Ishikawa (cell line): ENCODE data around the gene NPTX1.

ENCODE experiments used
- CEBPB ChIP-seq: IDR thresholded peaks from 2 replicates; pipeline ENCODE4 v1.6.1; 2012
- EGR1 ChIP-seq: IDR thresholded peaks from 2 replicates; pipeline ENCODE4 v1.6.1; 2012
- EP300 ChIP-seq: IDR thresholded peaks from 2 replicates; pipeline ENCODE4 v1.6.1; 2012; ENCODE audit warnings: borderline replicate concordance
- NFIC ChIP-seq: IDR thresholded peaks from 2 replicates; pipeline ENCODE4 v1.6.1; 2012
- RAD21 ChIP-seq: IDR thresholded peaks from 2 replicates; pipeline ENCODE4 v1.6.1; 2012; ENCODE audit warnings: low read depth
- TAF1 ChIP-seq: IDR thresholded peaks from 2 replicates; pipeline ENCODE4 v1.6.1; 2012; ENCODE audit warnings: low read depth, mild to moderate bottlenecking
- TEAD4 ChIP-seq: IDR thresholded peaks from 2 replicates; pipeline ENCODE4 v1.6.1; 2012
- ZBTB7A ChIP-seq: IDR thresholded peaks from 2 replicates; pipeline ENCODE4 v1.6.1; 2012; ENCODE audit warnings: low read depth
- TF ChIP-seq, protein P1 (sequence below): IDR thresholded peaks from 2 replicates; pipeline ENCODE4 v1.6.1; 2012
- TF ChIP-seq, protein P2 (sequence below): IDR thresholded peaks from 2 replicates; pipeline ENCODE4 v1.6.1; 2012; ENCODE audit warnings: low read depth, mild to moderate bottlenecking
- TF ChIP-seq, protein P3 (sequence below): IDR thresholded peaks from 2 replicates; pipeline ENCODE4 v1.6.1; 2012

DNA sequence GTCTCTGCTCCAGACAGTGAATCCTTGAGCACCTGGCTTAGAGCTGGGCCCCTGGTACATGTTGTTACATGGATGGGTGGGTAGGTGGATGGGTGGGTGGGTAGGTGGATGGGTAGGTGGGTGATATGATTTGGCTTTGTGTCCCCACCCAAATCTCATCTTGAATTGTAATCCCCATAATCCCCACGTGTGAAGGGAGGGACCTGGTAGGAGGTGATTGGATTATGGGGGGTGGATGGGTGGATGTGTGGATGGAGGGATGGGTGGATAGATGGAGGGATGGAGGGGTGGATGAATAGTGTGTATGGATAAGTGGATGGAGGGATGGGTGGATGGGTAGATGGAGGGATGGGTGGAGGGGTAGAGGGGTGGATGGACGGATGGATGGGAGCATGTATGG, 26.6 kb upstream of the NPTX1 start:
- TF ChIP-seq, protein P1, sequence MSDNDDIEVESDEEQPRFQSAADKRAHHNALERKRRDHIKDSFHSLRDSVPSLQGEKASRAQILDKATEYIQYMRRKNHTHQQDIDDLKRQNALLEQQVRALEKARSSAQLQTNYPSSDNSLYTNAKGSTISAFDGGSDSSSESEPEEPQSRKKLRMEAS, result no peak
- TF ChIP-seq, protein P2, sequence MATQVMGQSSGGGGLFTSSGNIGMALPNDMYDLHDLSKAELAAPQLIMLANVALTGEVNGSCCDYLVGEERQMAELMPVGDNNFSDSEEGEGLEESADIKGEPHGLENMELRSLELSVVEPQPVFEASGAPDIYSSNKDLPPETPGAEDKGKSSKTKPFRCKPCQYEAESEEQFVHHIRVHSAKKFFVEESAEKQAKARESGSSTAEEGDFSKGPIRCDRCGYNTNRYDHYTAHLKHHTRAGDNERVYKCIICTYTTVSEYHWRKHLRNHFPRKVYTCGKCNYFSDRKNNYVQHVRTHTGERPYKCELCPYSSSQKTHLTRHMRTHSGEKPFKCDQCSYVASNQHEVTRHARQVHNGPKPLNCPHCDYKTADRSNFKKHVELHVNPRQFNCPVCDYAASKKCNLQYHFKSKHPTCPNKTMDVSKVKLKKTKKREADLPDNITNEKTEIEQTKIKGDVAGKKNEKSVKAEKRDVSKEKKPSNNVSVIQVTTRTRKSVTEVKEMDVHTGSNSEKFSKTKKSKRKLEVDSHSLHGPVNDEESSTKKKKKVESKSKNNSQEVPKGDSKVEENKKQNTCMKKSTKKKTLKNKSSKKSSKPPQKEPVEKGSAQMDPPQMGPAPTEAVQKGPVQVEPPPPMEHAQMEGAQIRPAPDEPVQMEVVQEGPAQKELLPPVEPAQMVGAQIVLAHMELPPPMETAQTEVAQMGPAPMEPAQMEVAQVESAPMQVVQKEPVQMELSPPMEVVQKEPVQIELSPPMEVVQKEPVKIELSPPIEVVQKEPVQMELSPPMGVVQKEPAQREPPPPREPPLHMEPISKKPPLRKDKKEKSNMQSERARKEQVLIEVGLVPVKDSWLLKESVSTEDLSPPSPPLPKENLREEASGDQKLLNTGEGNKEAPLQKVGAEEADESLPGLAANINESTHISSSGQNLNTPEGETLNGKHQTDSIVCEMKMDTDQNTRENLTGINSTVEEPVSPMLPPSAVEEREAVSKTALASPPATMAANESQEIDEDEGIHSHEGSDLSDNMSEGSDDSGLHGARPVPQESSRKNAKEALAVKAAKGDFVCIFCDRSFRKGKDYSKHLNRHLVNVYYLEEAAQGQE, result no peak
- TF ChIP-seq ZBTB7A (no peak), CEBPB (no peak), NFIC (no peak), EP300 (no peak), TAF1 (no peak), RAD21 (no peak), TEAD4 (no peak), EGR1 (no peak)
- TF ChIP-seq, protein P3, sequence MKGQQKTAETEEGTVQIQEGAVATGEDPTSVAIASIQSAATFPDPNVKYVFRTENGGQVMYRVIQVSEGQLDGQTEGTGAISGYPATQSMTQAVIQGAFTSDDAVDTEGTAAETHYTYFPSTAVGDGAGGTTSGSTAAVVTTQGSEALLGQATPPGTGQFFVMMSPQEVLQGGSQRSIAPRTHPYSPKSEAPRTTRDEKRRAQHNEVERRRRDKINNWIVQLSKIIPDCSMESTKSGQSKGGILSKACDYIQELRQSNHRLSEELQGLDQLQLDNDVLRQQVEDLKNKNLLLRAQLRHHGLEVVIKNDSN, result no peak
